Lung (tissue), 12 donors: ENCODE results near the gene KCNN2. TPM values are rescaled to one million over a fixed set of nuclear protein-coding genes. Genes with fewer than 3 reads are reported as not detected.
A peak's percentile ranks its signal among the peaks of the same experiment; 100 is the strongest.

ENCODE experiments used
- ATAC-seq: fragments of 200-7000 bp; cut with Tn5 transposase; one replicate; pipeline ENCODE4 v1.9.1; 2020; ENCODE audit warnings: moderate number of reproducible peaks; ENCODE audit not compliant: insufficient read depth, low FRiP score
- DNase-seq, 3 donors: peaks; one replicate each; pipeline ENCODE4 v3.0.0-alpha.2; 2013 to 2017
- H3K27ac ChIP-seq, 2 donors: one replicate each; pipeline ENCODE4 v1.5.1; 2013; ENCODE audit warnings: mild to moderate bottlenecking in 2 of 2, moderate library complexity in 2 of 2, control low read depth in 1 of 2, inconsistent platforms in 1 of 2, low read depth in 1 of 2, low read length in 1 of 2
- H3K27me3 ChIP-seq, 3 donors: one replicate each; pipeline ENCODE4 v1.5.1; 2013; ENCODE audit warnings: low read length in 2 of 3; ENCODE audit not compliant: control insufficient read depth in 3 of 3, insufficient read depth in 3 of 3
- H3K36me3 ChIP-seq, 4 donors: one replicate each; pipeline ENCODE4 v1.5.1; 2013; ENCODE audit warnings: low read length in 4 of 4, mild to moderate bottlenecking in 1 of 4, moderate library complexity in 1 of 4; ENCODE audit not compliant: control insufficient read depth in 4 of 4, insufficient read depth in 4 of 4
- H3K4me1 ChIP-seq, 5 donors: one replicate each; pipeline ENCODE4 v1.5.1; 2013; ENCODE audit warnings: low read length in 5 of 5, mild to moderate bottlenecking in 2 of 5, moderate library complexity in 1 of 5; ENCODE audit not compliant: control insufficient read depth in 5 of 5, insufficient read depth in 5 of 5
- H3K4me3 ChIP-seq: one replicate; pipeline ENCODE4 v1.5.1; 2013; ENCODE audit warnings: mild to moderate bottlenecking, control low read depth, moderate library complexity
- H3K9ac ChIP-seq, 2 donors: one replicate each; pipeline ENCODE4 v1.5.1; 2013; ENCODE audit warnings: low read length in 2 of 2, control low read depth in 1 of 2; ENCODE audit not compliant: insufficient read depth in 1 of 2
- H3K9me3 ChIP-seq, 4 donors: one replicate each; pipeline ENCODE4 v1.5.1; 2013; ENCODE audit warnings: low read length in 3 of 4, mild to moderate bottlenecking in 1 of 4, moderate library complexity in 1 of 4; ENCODE audit not compliant: control insufficient read depth in 4 of 4, insufficient read depth in 3 of 4
- WGBS, 2 donors: extraction: QIAGEN DNeasy Blood & Tissue Kit; methylation state at CpG; one replicate each; pipeline ENCODE4 v1.1.7; 2013; 5-methylcytosine and 5-hydroxymethylcytosine counted together
- polyA plus RNA-seq, 2 donors: library from polyadenylated mRNA; stranded (reverse); fragments of 200-250 nt; gene quantifications; one replicate each; pipeline ENCODE4 v1.2.1, GENCODE V29; 2013
- total RNA-seq, 2 donors: library from RNA; depleted of rRNA in 1 of 2; stranded (reverse); fragments of >200 nt in 1 of 2; gene quantifications; one replicate each; pipeline ENCODE4 v1.2.1, GENCODE V29; 2014 to 2021
- TF ChIP-seq, protein P1 (sequence below): IDR thresholded peaks from 2 replicates; pipeline ENCODE4 v1.5.1; 2012; ENCODE audit warnings: mild to moderate bottlenecking; ENCODE audit errors: control extremely low read depth, extremely low read depth
- donor health status: control.
- donor health status: control.
- donor health status: Bipolar disorder and iron deficiency.
- donor health status: healthy.
- donor health status: DM: yes; HTN: yes; CAD: no.

Gene KCNN2
- total and polyA plus RNA-seq, 4 donors = 0.74 to 4.9 (median 2.4) TPM

DNA sequence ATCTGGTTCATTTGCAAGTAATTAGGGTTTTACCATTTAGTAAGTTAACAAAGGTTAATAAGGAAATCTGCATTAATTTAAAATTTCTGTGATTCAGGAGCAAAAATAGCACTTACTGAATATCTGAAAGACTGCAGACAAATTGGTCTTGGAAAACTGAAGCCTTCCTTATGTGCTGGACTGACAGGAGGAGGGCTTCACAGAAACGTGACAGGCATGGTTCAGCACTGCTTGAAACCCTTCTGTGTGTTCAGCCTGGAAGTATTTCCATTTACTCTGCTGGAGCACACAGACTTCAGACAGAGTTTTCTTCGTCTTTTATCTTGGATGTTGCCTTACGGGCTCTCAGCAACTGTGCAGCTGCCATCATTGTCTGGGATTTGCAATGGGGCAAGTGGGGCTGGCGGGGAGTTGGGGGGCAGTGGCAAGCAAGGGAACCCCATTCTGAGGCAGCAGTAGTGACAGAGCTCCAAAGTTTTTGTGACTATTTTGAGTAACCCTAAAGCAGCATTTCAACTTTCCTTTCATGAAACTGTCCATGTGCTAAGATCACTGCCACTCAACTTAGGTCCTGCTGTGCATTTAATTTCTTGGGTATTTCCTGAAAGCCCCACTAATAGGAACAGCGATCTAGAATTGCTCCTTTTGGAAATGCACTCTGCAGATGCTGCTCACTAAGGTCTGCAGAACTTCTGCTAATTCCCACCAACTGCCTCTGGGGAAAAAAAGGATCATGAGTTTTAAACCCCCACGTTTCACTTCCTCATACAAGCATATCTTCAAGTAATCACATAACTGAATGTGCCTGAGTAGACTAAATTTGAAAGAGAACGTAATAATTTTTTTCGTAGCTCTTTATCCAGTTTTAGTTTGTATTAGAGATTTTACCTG is 56.6 kb downstream of the KCNN2 start:
- H3K9me3 ChIP-seq = no peaks in the 10 kb centered on the region
- no peak overlapping the region for H3K27ac ChIP-seq
- H3K4me1 ChIP-seq = peaks cover 0 to 5% (median 0%) of the 10 kb centered on the region in 5 donors
- no peaks in the 10 kb centered on the region for H3K27me3 ChIP-seq
- ATAC-seq (no peak), DNase-seq (peak in 1 of 3 donors; percentile 4)
- TF ChIP-seq, protein P1, sequence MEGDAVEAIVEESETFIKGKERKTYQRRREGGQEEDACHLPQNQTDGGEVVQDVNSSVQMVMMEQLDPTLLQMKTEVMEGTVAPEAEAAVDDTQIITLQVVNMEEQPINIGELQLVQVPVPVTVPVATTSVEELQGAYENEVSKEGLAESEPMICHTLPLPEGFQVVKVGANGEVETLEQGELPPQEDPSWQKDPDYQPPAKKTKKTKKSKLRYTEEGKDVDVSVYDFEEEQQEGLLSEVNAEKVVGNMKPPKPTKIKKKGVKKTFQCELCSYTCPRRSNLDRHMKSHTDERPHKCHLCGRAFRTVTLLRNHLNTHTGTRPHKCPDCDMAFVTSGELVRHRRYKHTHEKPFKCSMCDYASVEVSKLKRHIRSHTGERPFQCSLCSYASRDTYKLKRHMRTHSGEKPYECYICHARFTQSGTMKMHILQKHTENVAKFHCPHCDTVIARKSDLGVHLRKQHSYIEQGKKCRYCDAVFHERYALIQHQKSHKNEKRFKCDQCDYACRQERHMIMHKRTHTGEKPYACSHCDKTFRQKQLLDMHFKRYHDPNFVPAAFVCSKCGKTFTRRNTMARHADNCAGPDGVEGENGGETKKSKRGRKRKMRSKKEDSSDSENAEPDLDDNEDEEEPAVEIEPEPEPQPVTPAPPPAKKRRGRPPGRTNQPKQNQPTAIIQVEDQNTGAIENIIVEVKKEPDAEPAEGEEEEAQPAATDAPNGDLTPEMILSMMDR = no peak
- 59 to 68% methylated on average over 8 of the region's 8 CpGs for WGBS, 2 donors
- no peak overlapping the region for H3K4me3 ChIP-seq
- no peaks in the 10 kb centered on the region for H3K36me3 ChIP-seq
- no peak overlapping the region for H3K9ac ChIP-seq

DNA sequence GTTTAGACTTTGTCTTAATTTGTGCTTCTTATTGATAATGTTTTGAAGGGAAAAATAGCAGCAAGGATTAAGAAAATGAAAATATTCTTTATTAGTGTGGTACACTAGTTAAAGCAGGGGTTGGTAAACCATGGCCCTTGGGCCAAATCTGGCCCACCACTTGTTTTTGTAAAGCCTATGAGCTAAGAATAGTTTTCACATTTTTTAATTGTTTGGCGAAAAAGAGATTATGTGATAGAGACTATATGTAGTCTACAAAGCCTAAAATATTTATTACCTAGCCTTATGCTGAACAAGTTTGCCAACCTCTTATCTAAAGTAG is 57.2 kb downstream of the KCNN2 start:
- H3K4me1 ChIP-seq = peaks cover 0 to 5% (median 0%) of the 10 kb centered on the region in 5 donors
- H3K4me3 ChIP-seq = no peak overlapping the region
- no peaks in the 10 kb centered on the region for H3K36me3 ChIP-seq
- no peaks in the 10 kb centered on the region for H3K27me3 ChIP-seq
- no peak for DNase-seq
- no peak overlapping the region for H3K27ac ChIP-seq
- no peaks in the 10 kb centered on the region for H3K9me3 ChIP-seq
- TF ChIP-seq, protein P1 = no peak
- 92 to 93% methylated on average over 1 of the region's 1 CpG for WGBS, 2 donors
- ATAC-seq = no peak
- no peak overlapping the region for H3K9ac ChIP-seq

DNA sequence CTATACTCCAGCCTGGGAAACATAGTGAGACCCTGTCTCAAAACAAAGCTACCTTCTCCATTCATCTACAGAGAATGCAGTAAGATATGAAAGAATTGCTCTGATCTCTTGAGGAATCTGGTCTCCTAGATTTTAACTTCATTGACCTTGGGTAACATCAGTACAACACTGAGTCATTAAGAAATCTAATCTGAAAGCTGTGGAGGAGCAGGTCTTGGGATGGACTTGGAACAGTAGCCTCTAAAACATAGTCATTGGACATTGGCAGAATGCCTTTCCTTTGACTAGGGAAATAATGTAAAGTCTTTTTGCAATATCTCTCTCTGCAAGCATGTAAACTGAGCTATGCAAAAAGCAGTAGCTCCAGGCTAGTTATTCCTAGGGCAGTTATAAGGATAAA is 58.1 kb downstream of the KCNN2 start:
- Histone ChIP-seq H3K27ac (no peak overlapping the region), H3K4me3 (no peak overlapping the region), H3K4me1 (peaks cover 0 to 5% (median 0%) of the 10 kb centered on the region in 5 donors), H3K9ac (no peak overlapping the region), H3K27me3 (no peaks in the 10 kb centered on the region), H3K36me3 (no peaks in the 10 kb centered on the region), H3K9me3 (no peaks in the 10 kb centered on the region)
- ATAC-seq = no peak
- TF ChIP-seq, protein P1 = no peak
- peak in 1 of 3 donors; percentile 1 for DNase-seq
